ENCODE measurements around the gene LMF2.

DNA sequence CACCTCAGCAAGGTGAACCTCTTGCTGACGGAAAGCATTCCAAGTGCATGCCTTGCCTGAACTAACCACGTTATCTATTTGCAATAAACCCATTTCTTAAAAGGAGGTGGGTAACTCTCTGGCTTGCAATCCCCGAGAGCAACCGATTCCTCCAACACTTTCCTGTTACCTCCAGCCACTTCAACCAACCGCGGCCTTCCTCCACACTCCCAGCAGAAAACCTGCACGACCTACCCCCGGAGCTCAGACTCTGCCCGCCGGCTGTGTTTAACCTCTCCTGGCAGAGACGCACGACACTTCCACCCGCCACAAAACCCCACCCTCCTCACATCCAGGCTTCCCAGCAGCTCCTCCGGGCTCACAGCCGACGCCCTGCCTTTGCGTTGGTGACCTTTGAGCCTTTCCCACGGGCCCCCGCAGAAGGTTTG, 17.2 kb upstream of the LMF2 start:
- TF ChIP-seq, protein P1, sequence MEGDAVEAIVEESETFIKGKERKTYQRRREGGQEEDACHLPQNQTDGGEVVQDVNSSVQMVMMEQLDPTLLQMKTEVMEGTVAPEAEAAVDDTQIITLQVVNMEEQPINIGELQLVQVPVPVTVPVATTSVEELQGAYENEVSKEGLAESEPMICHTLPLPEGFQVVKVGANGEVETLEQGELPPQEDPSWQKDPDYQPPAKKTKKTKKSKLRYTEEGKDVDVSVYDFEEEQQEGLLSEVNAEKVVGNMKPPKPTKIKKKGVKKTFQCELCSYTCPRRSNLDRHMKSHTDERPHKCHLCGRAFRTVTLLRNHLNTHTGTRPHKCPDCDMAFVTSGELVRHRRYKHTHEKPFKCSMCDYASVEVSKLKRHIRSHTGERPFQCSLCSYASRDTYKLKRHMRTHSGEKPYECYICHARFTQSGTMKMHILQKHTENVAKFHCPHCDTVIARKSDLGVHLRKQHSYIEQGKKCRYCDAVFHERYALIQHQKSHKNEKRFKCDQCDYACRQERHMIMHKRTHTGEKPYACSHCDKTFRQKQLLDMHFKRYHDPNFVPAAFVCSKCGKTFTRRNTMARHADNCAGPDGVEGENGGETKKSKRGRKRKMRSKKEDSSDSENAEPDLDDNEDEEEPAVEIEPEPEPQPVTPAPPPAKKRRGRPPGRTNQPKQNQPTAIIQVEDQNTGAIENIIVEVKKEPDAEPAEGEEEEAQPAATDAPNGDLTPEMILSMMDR (conservative IDR thresholded peaks at IDR 0.05; ENCODE audit: low read depth, low read length): no peak
- TF ChIP-seq EZH2 (IDR thresholded peaks at IDR 0.05; ENCODE audit: low read length, unreplicated experiment): no peak
